ENCODE data around the gene G3BP1. TPM values are rescaled to one million over a fixed set of nuclear protein-coding genes. Genes with fewer than 3 reads are reported as not detected.
"Not testable (repeated sequence)": the region's sequence is repeated elsewhere in the genome, so short reads cannot be mapped to it uniquely, and the experiment has no call there.

The G3BP1 gene
- total RNA-seq, 4 donors from 2014 or later: 72.1 to 240 (median 168) TPM

GRCh38 chr5:151820271-151820670 is 48.5 kb downstream of the G3BP1 start:
- H3K36me3 ChIP-seq: no peaks in the 10 kb centered on the region
- no peaks in the 10 kb centered on the region for H3K9me3 ChIP-seq
- intact Hi-C loops (cut with DNase I; ENCODE audit: low total_unique reads): no loop called here
- no peak for DNase-seq
- H3K27ac ChIP-seq: no peak overlapping the region
- H3K4me1 ChIP-seq: peaks cover 0 to 5% of the 10 kb centered on the region in 2 donors
- H3K4me3 ChIP-seq: no peak overlapping the region
- TF ChIP-seq POLR2A (IDR thresholded peaks at IDR 0.05) (no peak), CTCF (IDR thresholded peaks at IDR 0.05) (no peak)
- H3K27me3 ChIP-seq: no peaks in the 10 kb centered on the region

GRCh38 chr5:151820903-151821302 is 49.1 kb downstream of the G3BP1 start:
- H3K9me3 ChIP-seq: no peaks in the 10 kb centered on the region
- no peaks in the 10 kb centered on the region for H3K4me1 ChIP-seq
- no peak for DNase-seq
- TF ChIP-seq CTCF (IDR thresholded peaks at IDR 0.05) (no peak), POLR2A (IDR thresholded peaks at IDR 0.05) (no peak)
- no peak overlapping the region for H3K4me3 ChIP-seq
- H3K36me3 ChIP-seq: no peaks in the 10 kb centered on the region
- no peak overlapping the region for H3K27ac ChIP-seq
- no peaks in the 10 kb centered on the region for H3K27me3 ChIP-seq
- intact Hi-C loops (cut with DNase I; ENCODE audit: low total_unique reads): no loop called here

- TF ChIP-seq POLR2A (IDR thresholded peaks at IDR 0.05) (no peak), CTCF (IDR thresholded peaks at IDR 0.05) (no peak)
- intact Hi-C loops (cut with DNase I; ENCODE audit: low total_unique reads): no loop called here
- Histone ChIP-seq H3K27ac (no peak overlapping the region), H3K4me1 (no peaks in the 10 kb centered on the region), H3K4me3 (no peak overlapping the region), H3K36me3 (no peaks in the 10 kb centered on the region), H3K27me3 (no peaks in the 10 kb centered on the region), H3K9me3 (no peaks in the 10 kb centered on the region)
- DNase-seq: no peak
Observed at GRCh38 chr5:151822141-151822540, 50.4 kb downstream of the G3BP1 start.

GRCh38 chr5:151825445-151825844 is 53.7 kb downstream of the G3BP1 start:
- TF ChIP-seq POLR2A (IDR thresholded peaks at IDR 0.05) (no peak), CTCF (IDR thresholded peaks at IDR 0.05) (peak; percentile 69 to 76 (median 74))
- no peak overlapping the region for H3K4me3 ChIP-seq
- H3K27ac ChIP-seq: no peak overlapping the region
- H3K9me3 ChIP-seq: no peaks in the 10 kb centered on the region
- no peaks in the 10 kb centered on the region for H3K4me1 ChIP-seq
- no peaks in the 10 kb centered on the region for H3K36me3 ChIP-seq
- intact Hi-C loops (cut with DNase I; ENCODE audit: low total_unique reads): no loop called here
- peak; percentile 23 to 42 for DNase-seq
- H3K27me3 ChIP-seq: no peaks in the 10 kb centered on the region

GRCh38 chr5:151829370-151829769 is 57.6 kb downstream of the G3BP1 start:
- Histone ChIP-seq H3K4me1 (no peaks in the 10 kb centered on the region), H3K4me3 (no peak overlapping the region), H3K9me3 (peaks cover 0 to 3% of the 10 kb centered on the region in 2 donors), H3K36me3 (no peaks in the 10 kb centered on the region), H3K27ac (no peak overlapping the region), H3K27me3 (no peaks in the 10 kb centered on the region)
- intact Hi-C loops (cut with DNase I; ENCODE audit: low total_unique reads): no loop called here
- no peak for DNase-seq
- TF ChIP-seq POLR2A (IDR thresholded peaks at IDR 0.05) (no peak), CTCF (IDR thresholded peaks at IDR 0.05) (no peak)

- H3K4me1 ChIP-seq; H3K27ac ChIP-seq; H3K36me3 ChIP-seq; DNase-seq; H3K4me3 ChIP-seq; H3K27me3 ChIP-seq; H3K9me3 ChIP-seq; intact Hi-C loops (cut with DNase I; ENCODE audit: low total_unique reads): not testable (repeated sequence)
Observed at GRCh38 chr5:151832843-151833242, 61.1 kb downstream of the G3BP1 start.

Measured in uterus (tissue), 4 donors.